ENCODE results near the gene H2BK1. TPM values are rescaled to one million over a fixed set of nuclear protein-coding genes. Genes with fewer than 3 reads are reported as not detected.

The H2BK1 gene
- total and polyA plus RNA-seq, 2 donors = not detected

- Histone ChIP-seq H3K4me1 (ENCODE audit: insufficient read depth) (no peaks in the 10 kb centered on the region), H3K36me3 (ENCODE audit: insufficient read depth) (no peaks in the 10 kb centered on the region), H3K27ac (ENCODE audit: low read depth) (peak overlapping the region; percentile 63), H3K4me3 (ENCODE audit: low read depth, low read length) (peak overlapping the region; percentile 57)
- under 1% methylated on average over 45 of the region's 45 CpGs for WGBS
- no peak for DNase-seq (ENCODE audit: extremely low spot score)
Measured at GRCh38 chr7:151249034-151249731, 38.9 kb upstream of the H2BK1 start.

GRCh38 chr7:151248346-151249033 is 38.2 kb upstream of the H2BK1 start, which contains the start of gene SMARCD3:
Gene SMARCD3, minus strand, starts transcription at chr7:151248694. Its CDS starts 132 bp downstream, at chr7:151248562.
- Histone ChIP-seq H3K4me1 (ENCODE audit: insufficient read depth) (no peaks in the 10 kb centered on the region), H3K27ac (ENCODE audit: low read depth) (peak within 1 kb of the TSS; percentile 63), H3K4me3 (ENCODE audit: low read depth, low read length) (peak within 1 kb of the TSS; percentile 57), H3K36me3 (ENCODE audit: insufficient read depth) (no peaks in the 10 kb centered on the region)
- no peak for DNase-seq (ENCODE audit: extremely low spot score)
- under 1% methylated on average over 71 of the region's 71 CpGs for WGBS

DNA sequence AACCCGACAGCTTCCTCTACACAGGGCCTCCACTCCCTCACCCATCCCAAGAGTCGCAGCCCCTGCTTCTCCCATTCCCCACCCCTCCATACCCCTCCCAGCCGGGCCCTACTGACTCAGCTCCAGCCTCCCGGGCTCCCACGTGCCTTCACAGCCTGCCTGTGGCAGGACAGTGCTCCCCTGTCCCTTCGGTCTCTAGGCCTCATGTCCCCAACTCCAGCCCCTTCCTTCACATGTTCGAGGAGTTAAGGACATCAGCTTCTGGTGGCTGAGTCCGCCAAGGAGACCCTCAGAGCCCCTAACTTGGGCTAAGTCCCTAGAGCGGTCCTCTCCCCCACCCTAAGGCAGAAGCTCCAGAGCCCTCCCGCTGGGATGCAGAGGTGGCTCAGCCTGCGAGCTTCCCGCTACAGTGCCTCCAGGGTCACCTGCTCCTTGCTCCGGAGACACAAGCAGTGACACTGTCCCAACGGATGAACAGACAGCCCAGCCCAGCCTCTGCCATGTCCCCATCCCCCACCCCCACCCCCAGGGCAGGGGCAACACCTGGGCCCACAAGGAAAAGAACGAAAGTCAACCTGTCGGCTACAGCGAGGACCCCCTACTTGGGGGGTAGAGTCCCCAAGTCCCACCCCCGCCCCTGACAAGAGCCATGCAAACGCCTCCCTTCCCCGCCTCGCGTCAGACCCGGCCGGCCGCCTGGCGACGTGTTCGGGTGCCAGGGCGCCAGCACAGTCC is 37.5 kb upstream of the H2BK1 start:
- DNase-seq (ENCODE audit: extremely low spot score) = no peak
- Histone ChIP-seq H3K4me1 (ENCODE audit: insufficient read depth) (no peaks in the 10 kb centered on the region), H3K27ac (ENCODE audit: low read depth) (peak overlapping the region; percentile 63), H3K36me3 (ENCODE audit: insufficient read depth) (no peaks in the 10 kb centered on the region), H3K4me3 (ENCODE audit: low read depth, low read length) (peak overlapping the region; percentile 57)
- WGBS = 4% methylated on average over 29 of the region's 29 CpGs

- Histone ChIP-seq H3K36me3 (ENCODE audit: insufficient read depth) (no peaks in the 10 kb centered on the region), H3K4me1 (ENCODE audit: insufficient read depth) (no peaks in the 10 kb centered on the region)
- WGBS = 49% methylated on average over 4 of the region's 4 CpGs
Measured at GRCh38 chr7:151246851-151247580, 36.7 kb upstream of the H2BK1 start.

DNA sequence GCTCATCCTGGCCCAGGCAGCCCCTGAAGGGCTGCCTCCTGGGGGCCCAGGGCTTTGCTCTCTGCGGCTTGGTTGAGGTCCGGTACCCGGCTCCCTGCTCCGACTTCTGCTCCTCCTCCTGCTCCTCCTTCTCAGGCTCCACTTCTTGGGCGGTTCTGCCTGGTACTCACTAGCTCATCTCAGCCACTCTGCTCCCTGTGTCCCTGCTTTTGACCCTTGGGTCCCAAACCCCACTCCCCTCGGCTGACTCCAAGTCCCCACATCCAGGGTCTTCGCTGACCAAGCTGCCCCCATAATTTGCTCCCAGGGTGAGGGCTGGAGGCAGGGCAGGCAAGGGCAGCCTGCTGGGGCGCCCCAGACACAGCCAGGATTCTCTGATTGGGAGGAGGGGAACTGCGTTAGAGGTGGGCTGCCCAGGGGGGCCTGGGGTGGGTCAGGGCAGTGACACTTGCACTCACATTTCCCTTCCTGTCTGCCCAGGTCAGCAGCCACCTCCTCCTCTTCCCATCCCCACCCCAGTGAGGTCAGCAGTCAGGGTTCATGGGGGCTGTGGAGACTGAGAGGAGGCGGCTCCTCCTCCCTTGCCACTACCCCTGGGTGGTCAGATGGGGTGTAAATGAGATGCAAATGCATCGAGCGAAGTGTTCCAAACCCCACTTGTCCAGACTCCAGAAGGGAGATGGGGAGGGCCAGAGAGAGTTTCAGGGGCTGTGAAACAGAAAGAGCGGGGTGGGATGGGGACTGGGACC is 36.0 kb upstream of the H2BK1 start:
- no peaks in the 10 kb centered on the region for H3K4me1 ChIP-seq (ENCODE audit: insufficient read depth)
- H3K4me3 ChIP-seq (ENCODE audit: low read depth, low read length) = no peak overlapping the region
- WGBS = 42% methylated on average over 13 of the region's 13 CpGs
- H3K27ac ChIP-seq (ENCODE audit: low read depth) = no peak overlapping the region
- H3K36me3 ChIP-seq (ENCODE audit: insufficient read depth) = no peaks in the 10 kb centered on the region
- DNase-seq (ENCODE audit: extremely low spot score) = no peak

More at GRCh38 chr7:151246851-151247580, 36.7 kb upstream of the H2BK1 start:
- Histone ChIP-seq H3K27ac (ENCODE audit: low read depth) (no peak overlapping the region), H3K4me3 (ENCODE audit: low read depth, low read length) (no peak overlapping the region)
- DNase-seq (ENCODE audit: extremely low spot score) = no peak

GRCh38 chr7:151245360-151246101 is 35.2 kb upstream of the H2BK1 start:
- H3K4me1 ChIP-seq (ENCODE audit: insufficient read depth) = no peaks in the 10 kb centered on the region
- no peaks in the 10 kb centered on the region for H3K36me3 ChIP-seq (ENCODE audit: insufficient read depth)
- 4% methylated on average over 60 of the region's 60 CpGs for WGBS
- no peak overlapping the region for H3K27ac ChIP-seq (ENCODE audit: low read depth)
- no peak for DNase-seq (ENCODE audit: extremely low spot score)
- H3K4me3 ChIP-seq (ENCODE audit: low read depth, low read length) = peak overlapping the region; percentile 42

GRCh38 chr7:151244841-151245346 is 34.6 kb upstream of the H2BK1 start:
- DNase-seq (ENCODE audit: extremely low spot score) = no peak
- Histone ChIP-seq H3K4me3 (ENCODE audit: low read depth, low read length) (peak overlapping the region; percentile 42), H3K27ac (ENCODE audit: low read depth) (no peak overlapping the region), H3K4me1 (ENCODE audit: insufficient read depth) (no peaks in the 10 kb centered on the region), H3K36me3 (ENCODE audit: insufficient read depth) (no peaks in the 10 kb centered on the region)
- WGBS = 10% methylated on average over 15 of the region's 15 CpGs

DNA sequence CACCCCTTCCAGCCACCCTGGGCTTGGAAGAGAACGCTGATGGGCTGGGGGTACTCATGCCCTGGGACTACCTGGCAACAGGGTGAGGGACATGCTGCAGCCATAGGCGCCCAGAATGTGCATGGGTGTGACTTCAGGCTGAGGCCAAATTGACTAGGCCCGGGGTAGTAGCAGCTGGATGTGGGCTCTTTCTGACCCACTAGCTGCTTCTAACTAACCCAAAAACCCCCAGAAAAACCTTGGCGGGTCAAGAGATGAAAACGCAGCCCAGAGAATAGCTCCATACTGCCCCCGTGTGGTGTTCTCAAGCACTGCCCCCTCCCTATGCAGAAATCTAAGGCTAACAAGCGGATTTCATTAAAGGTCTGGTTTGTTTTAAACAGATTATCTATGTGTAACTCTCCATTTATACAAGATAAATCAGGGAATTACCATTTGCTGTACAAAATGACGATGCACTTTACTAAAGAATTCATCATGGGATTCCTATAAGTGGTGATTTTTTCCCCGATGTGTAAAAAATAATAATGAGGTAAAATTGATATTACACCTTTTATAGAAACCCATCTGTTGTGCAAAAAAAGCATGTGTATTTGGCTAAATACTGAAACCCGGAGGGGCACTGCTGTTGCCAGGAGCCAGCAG is 34.0 kb upstream of the H2BK1 start:
- no peaks in the 10 kb centered on the region for H3K4me1 ChIP-seq (ENCODE audit: insufficient read depth)

GRCh38 chr7:151243408-151244195 is 33.3 kb upstream of the H2BK1 start:
- 52% methylated on average over 17 of the region's 17 CpGs for WGBS
- Histone ChIP-seq H3K36me3 (ENCODE audit: insufficient read depth) (no peaks in the 10 kb centered on the region), H3K27ac (ENCODE audit: low read depth) (no peak overlapping the region), H3K4me3 (ENCODE audit: low read depth, low read length) (no peak overlapping the region), H3K4me1 (ENCODE audit: insufficient read depth) (no peaks in the 10 kb centered on the region)
- DNase-seq (ENCODE audit: extremely low spot score) = no peak

More for the DNA sequence above, 34.0 kb upstream of the H2BK1 start:
- 22% methylated on average over 10 of the region's 10 CpGs for WGBS
- H3K36me3 ChIP-seq (ENCODE audit: insufficient read depth) = no peaks in the 10 kb centered on the region
- H3K27ac ChIP-seq (ENCODE audit: low read depth) = no peak overlapping the region
- DNase-seq (ENCODE audit: extremely low spot score) = no peak
- H3K4me3 ChIP-seq (ENCODE audit: low read depth, low read length) = no peak overlapping the region

DNA sequence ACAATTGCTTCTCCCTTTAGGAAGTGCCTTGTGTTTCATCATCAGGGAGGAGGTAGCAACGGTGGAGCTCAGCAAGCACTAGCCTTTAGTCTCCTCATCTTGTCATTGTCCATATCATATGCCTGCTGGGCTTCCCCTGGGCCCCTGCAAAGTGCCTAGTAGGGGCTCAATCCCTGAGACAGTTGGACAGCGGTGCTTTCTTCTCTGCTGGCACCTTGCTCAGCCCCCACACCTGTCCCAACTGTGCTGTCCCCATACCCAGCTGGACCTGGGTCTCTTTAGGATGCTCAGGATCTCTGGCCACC is 32.7 kb upstream of the H2BK1 start:
- H3K4me3 ChIP-seq (ENCODE audit: low read depth, low read length) = no peak overlapping the region
- no peak for DNase-seq (ENCODE audit: extremely low spot score)
- no peaks in the 10 kb centered on the region for H3K4me1 ChIP-seq (ENCODE audit: insufficient read depth)
- H3K27ac ChIP-seq (ENCODE audit: low read depth) = no peak overlapping the region
- 54% methylated on average over 2 of the region's 2 CpGs for WGBS
- no peaks in the 10 kb centered on the region for H3K36me3 ChIP-seq (ENCODE audit: insufficient read depth)
